PC-3 (cell line): Measurements from ENCODE around the gene ENAH. TPM values are rescaled to one million over a fixed set of nuclear protein-coding genes. Genes with fewer than 3 reads are reported as not detected.

Experiments
- ATAC-seq: fragments of 200-7000 bp; cut with Tn5 transposase; 2 replicates; pipeline ENCODE4 v1.9.1; 2020; ENCODE audit warnings: mild to moderate bottlenecking, moderate library complexity
- BruUV-seq: library from RNA; stranded (reverse); fragments of 400-500 nt; replicated peaks from 2 replicates; lab custom pipeline; 2021; lab: Mats Ljungman, UMichigan
- CTCF ChIA-PET: fragments of 300-600 bp; sonication (Branson Sonifier 250); formaldehyde crosslinking; loops from one replicate; lab custom pipeline; 2022; ENCODE audit warnings: antibody characterized with exemption; lab: Charles Lee
- POLR2A ChIA-PET: fragments of 300-600 bp; sonication (Branson Sonifier 250); formaldehyde crosslinking; loops from one replicate; lab custom pipeline; 2022; ENCODE audit warnings: antibody characterized with exemption; ENCODE audit not compliant: unreplicated experiment; lab: Charles Lee
- DNase-seq: peaks from one replicate; pipeline ENCODE4 v3.0.0-alpha.2; 2015
- H2AFZ ChIP-seq: fragments of 300-600 bp; sonication (generic); 2 replicates; pipeline ENCODE4 v1.6.0; 2016; ENCODE audit warnings: antibody characterized with exemption, low read length
- H3F3A ChIP-seq: fragments of 300-600 bp; sonication (generic); one replicate; pipeline ENCODE4 v1.6.0; 2017; ENCODE audit warnings: antibody characterized with exemption, low read length, control low read depth, mild to moderate bottlenecking; ENCODE audit not compliant: unreplicated experiment
- H3K27ac ChIP-seq: fragments of 300-600 bp; sonication (generic); 2 replicates; pipeline ENCODE4 v1.5.1; 2016; ENCODE audit warnings: mild to moderate bottlenecking, low read length
- H3K27me3 ChIP-seq: fragments of 300-600 bp; sonication (generic); 2 replicates; pipeline ENCODE4 v1.6.1; 2016; ENCODE audit warnings: low read length, mixed read lengths
- H3K36me3 ChIP-seq: fragments of 300-600 bp; sonication (generic); 2 replicates; pipeline ENCODE4 v1.6.1; 2016; ENCODE audit warnings: low read depth, mixed run types, low read length, mixed read lengths
- H3K4me1 ChIP-seq: fragments of 300-600 bp; sonication (generic); 2 replicates; pipeline ENCODE4 v1.5.1; 2016; ENCODE audit warnings: low read length; ENCODE audit not compliant: insufficient read depth
- H3K4me2 ChIP-seq: fragments of 300-600 bp; sonication (generic); 2 replicates; pipeline ENCODE4 v1.6.0; 2016; ENCODE audit warnings: low read length
- H3K4me3 ChIP-seq: fragments of 300-600 bp; sonication (generic); 2 replicates; pipeline ENCODE4 v1.5.1; 2016; ENCODE audit warnings: mild to moderate bottlenecking, low read length, mixed read lengths
- H3K79me2 ChIP-seq: fragments of 300-600 bp; sonication (generic); 2 replicates; pipeline ENCODE4 v1.6.1; 2017; ENCODE audit warnings: low read length, mixed read lengths
- H3K9ac ChIP-seq: fragments of 300-600 bp; sonication (generic); 2 replicates; pipeline ENCODE4 v1.6.0; 2016; ENCODE audit warnings: mild to moderate bottlenecking, low read length
- H3K9me2 ChIP-seq: fragments of 300-600 bp; sonication (generic); replicated peaks from 2 replicates; pipeline ENCODE4 v1.6.1; 2016; ENCODE audit warnings: mixed run types, low read length, mixed read lengths
- H3K9me3 ChIP-seq: fragments of 300-600 bp; sonication (generic); 2 replicates; pipeline ENCODE4 v1.6.1; 2016; ENCODE audit warnings: low read length, mixed read lengths
- H4K20me1 ChIP-seq: fragments of 300-600 bp; sonication (generic); 2 replicates; pipeline ENCODE4 v1.6.1; 2016; ENCODE audit warnings: low read length, mixed read lengths
- EZH2 ChIP-seq: fragments of 300-600 bp; sonication (generic); IDR thresholded peaks from one replicate; pipeline ENCODE4 v1.6.1; 2017; ENCODE audit warnings: antibody characterized with exemption, mild to moderate bottlenecking, low read length; ENCODE audit not compliant: unreplicated experiment
- EZH2phosphoT487 ChIP-seq: fragments of 300-600 bp; sonication (generic); IDR thresholded peaks from 2 replicates; pipeline ENCODE4 v1.6.1; 2018; ENCODE audit warnings: mild to moderate bottlenecking, antibody characterized with exemption, low read length, borderline replicate concordance
- intact Hi-C: fragments of 100-400 bp; cut with micrococcal nuclease; formaldehyde crosslinking; loops from 2 replicates; pipeline ENCODE4 v1.9.0; 2023
- total RNA-seq: library from RNA; depleted of rRNA; stranded (reverse); fragments of >200 nt; gene quantifications from 2 replicates; pipeline ENCODE4 v1.2.3, GENCODE V29; 2014
- TF ChIP-seq, protein P1 (sequence below): fragments of 300-600 bp; sonication (generic); conservative IDR thresholded peaks from 2 replicates; pipeline ENCODE4 v1.5.1; 2017; ENCODE audit warnings: antibody characterized with exemption, low read depth, mild to moderate bottlenecking, low read length

Gene ENAH
- total RNA-seq, 1 experiment from 2014 or later = 96.6 TPM

DNA sequence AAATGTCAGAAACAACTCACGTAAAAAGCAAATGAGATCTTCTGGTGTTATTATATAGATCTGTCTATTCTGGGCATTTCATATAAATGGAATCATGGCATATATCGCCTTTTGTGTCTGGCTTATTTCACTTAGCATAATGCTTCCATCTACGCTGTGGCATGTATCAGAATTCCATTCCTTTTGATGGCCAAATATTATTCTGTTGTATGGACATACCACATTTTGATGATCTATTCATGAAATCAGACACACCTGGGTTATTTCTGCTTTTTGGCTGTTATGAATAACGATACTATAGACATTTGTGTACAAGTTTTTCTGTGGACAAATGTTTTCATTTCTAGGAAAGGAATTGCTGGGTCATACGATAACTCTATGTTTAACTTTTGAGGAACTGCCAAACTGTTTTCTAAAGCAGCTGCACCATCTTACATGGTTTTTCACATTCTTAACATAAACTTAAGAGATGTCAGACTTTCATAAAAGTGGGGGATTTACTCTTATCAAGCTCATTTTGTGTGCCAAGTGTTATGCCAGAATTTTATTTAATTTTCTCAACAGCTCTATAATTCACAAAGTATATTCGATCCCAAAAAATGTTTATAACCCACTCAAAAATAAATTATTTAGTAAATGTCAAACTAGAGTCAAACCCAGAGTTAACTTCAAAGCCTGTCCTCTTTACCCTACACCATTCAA lies 7.6 kb downstream of the ENAH start:
- no peaks in the 10 kb centered on the region for H3F3A ChIP-seq
- peaks cover 15% of the 10 kb centered on the region for H3K36me3 ChIP-seq
- peaks cover 31% of the 10 kb centered on the region for H3K4me1 ChIP-seq
- no peak overlapping the region for H3K4me2 ChIP-seq
- no peaks in the 10 kb centered on the region for H3K9me2 ChIP-seq
- no peak for DNase-seq
- no peaks in the 10 kb centered on the region for H3K9me3 ChIP-seq
- no peak overlapping the region for H3K9ac ChIP-seq
- H3K79me2 ChIP-seq = peaks cover 99% of the 10 kb centered on the region
- ATAC-seq = no peak
- intact Hi-C loops = no loop called here
- no TSS peak for BruUV-seq
- CTCF ChIA-PET = no interaction called here
- TF ChIP-seq EZH2 (no peak), EZH2phosphoT487 (no peak)
- TF ChIP-seq, protein P1, sequence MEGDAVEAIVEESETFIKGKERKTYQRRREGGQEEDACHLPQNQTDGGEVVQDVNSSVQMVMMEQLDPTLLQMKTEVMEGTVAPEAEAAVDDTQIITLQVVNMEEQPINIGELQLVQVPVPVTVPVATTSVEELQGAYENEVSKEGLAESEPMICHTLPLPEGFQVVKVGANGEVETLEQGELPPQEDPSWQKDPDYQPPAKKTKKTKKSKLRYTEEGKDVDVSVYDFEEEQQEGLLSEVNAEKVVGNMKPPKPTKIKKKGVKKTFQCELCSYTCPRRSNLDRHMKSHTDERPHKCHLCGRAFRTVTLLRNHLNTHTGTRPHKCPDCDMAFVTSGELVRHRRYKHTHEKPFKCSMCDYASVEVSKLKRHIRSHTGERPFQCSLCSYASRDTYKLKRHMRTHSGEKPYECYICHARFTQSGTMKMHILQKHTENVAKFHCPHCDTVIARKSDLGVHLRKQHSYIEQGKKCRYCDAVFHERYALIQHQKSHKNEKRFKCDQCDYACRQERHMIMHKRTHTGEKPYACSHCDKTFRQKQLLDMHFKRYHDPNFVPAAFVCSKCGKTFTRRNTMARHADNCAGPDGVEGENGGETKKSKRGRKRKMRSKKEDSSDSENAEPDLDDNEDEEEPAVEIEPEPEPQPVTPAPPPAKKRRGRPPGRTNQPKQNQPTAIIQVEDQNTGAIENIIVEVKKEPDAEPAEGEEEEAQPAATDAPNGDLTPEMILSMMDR = no peak
- POLR2A ChIA-PET = interaction anchor here (0.6 kb wide), 1 partner anchor 27 kb away, joined by 5 read pairs; no protein-coding TSS in a partner anchor
- H3K27ac ChIP-seq = no peak overlapping the region
- no peak overlapping the region for H3K4me3 ChIP-seq
- H2AFZ ChIP-seq = no peak overlapping the region
- peaks cover 36% of the 10 kb centered on the region for H4K20me1 ChIP-seq
- no peaks in the 10 kb centered on the region for H3K27me3 ChIP-seq

DNA sequence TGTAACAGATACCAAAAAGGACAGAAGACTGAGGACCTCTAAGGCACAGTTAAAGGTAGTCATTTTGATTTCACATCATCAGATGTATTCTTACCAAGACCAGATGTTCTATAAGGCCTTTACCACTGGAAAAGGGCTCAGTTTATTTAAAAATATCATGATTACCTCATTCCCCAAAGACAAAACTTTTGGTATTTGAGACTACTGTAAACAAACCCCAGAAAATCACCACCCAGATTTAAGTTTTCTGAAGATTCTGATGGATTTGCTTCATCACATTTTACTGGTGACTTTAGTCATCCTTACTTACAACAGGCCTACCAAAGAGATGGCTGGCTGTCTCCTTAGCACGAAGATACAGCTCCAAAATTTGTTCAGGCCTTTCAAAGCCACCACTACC lies 8.3 kb downstream of the ENAH start:
- CTCF ChIA-PET = no interaction called here
- H3K4me3 ChIP-seq = no peak overlapping the region
- H3K36me3 ChIP-seq = peaks cover 21% of the 10 kb centered on the region
- peaks cover 99% of the 10 kb centered on the region for H3K79me2 ChIP-seq
- POLR2A ChIA-PET = interaction anchor here (0.6 kb wide), 1 partner anchor 56 kb away, joined by 3 read pairs; no protein-coding TSS in a partner anchor
- no peak for DNase-seq
- peaks cover 26% of the 10 kb centered on the region for H3K4me1 ChIP-seq
- H3K4me2 ChIP-seq = no peak overlapping the region
- ATAC-seq = no peak
- H3K9me2 ChIP-seq = no peaks in the 10 kb centered on the region
- no peak overlapping the region for H2AFZ ChIP-seq
- H3K9me3 ChIP-seq = no peaks in the 10 kb centered on the region
- H4K20me1 ChIP-seq = peaks cover 30% of the 10 kb centered on the region
- no peak overlapping the region for H3K27ac ChIP-seq
- intact Hi-C loops = no loop called here
- H3F3A ChIP-seq = no peaks in the 10 kb centered on the region
- no peak for TF ChIP-seq EZH2
- no peak for TF ChIP-seq EZH2phosphoT487
- TF ChIP-seq, protein P1 = no peak
- no peaks in the 10 kb centered on the region for H3K27me3 ChIP-seq
- H3K9ac ChIP-seq = no peak overlapping the region
- BruUV-seq = no TSS peak

DNA sequence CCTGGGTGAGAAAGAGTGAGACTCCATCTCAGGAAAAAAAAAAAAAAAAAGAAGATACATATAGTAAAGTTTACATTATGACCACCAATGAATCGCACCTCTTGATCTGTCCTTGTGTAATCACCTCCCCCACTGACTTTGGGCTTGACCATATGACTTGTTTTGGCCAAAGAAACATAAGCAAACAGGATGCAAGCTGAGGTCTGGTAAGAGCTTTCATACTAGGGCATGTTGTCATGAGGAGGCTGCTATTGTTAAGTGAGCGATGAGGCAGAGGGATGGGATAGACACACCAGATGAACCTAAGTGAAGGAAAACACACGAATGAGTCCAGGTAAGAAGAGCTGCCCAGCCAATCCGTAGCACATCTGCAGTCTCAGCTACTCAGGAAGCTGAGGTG lies 10.7 kb downstream of the ENAH start:
- H3K4me1 ChIP-seq = peaks cover 10% of the 10 kb centered on the region; the same call in 1 of the 2 replicates
- H3K27ac ChIP-seq = no peak overlapping the region
- BruUV-seq = no TSS peak
- peaks cover 35% of the 10 kb centered on the region for H3K36me3 ChIP-seq
- H3F3A ChIP-seq = no peaks in the 10 kb centered on the region
- peaks cover 13% of the 10 kb centered on the region; the same call in 1 of the 2 replicates for H4K20me1 ChIP-seq
- peaks cover 99% of the 10 kb centered on the region for H3K79me2 ChIP-seq
- ATAC-seq (peak; percentile 78), DNase-seq (peak; percentile 72)
- H3K4me3 ChIP-seq = no peak overlapping the region
- H3K9me2 ChIP-seq = no peaks in the 10 kb centered on the region
- H3K9me3 ChIP-seq = no peaks in the 10 kb centered on the region
- intact Hi-C loops = no loop called here
- no peak overlapping the region for H2AFZ ChIP-seq
- TF ChIP-seq, protein P1 = no peak
- TF ChIP-seq EZH2 = no peak
- TF ChIP-seq EZH2phosphoT487 = no peak
- CTCF ChIA-PET = no interaction called here
- H3K9ac ChIP-seq = no peak overlapping the region
- H3K4me2 ChIP-seq = no peak overlapping the region
- POLR2A ChIA-PET = interaction anchor here (1.1 kb wide), 1 partner anchor 13 kb away, joined by 3 read pairs; no protein-coding TSS in a partner anchor
- no peaks in the 10 kb centered on the region for H3K27me3 ChIP-seq
